ENCODE measurements around the gene ADAM10.
"Not testable (repeated sequence)": the region's sequence is repeated elsewhere in the genome, so short reads cannot be mapped to it uniquely, and the experiment has no call there.

The ADAM10 gene

GRCh38 chr15:58671186-58671585 lies 78.3 kb downstream of the ADAM10 start:
- DNase-seq (ENCODE audit: low read depth): no peak

GRCh38 chr15:58669108-58669507 lies 80.4 kb downstream of the ADAM10 start:
- DNase-seq (ENCODE audit: low read depth): no peak

- no peak for DNase-seq (ENCODE audit: low read depth)
These were observed 82.5 kb downstream of the ADAM10 start for GRCh38 chr15:58666957-58667356.

- DNase-seq (ENCODE audit: low read depth): no peak
These were observed 83.8 kb downstream of the ADAM10 start for GRCh38 chr15:58665672-58666071.

- DNase-seq (ENCODE audit: low read depth): no peak
These were observed 99.4 kb downstream of the ADAM10 start for GRCh38 chr15:58650102-58650501.

- DNase-seq (ENCODE audit: low read depth): no peak
These were observed 100.3 kb downstream of the ADAM10 start for GRCh38 chr15:58649175-58649574.

- DNase-seq (ENCODE audit: low read depth): no peak
These were observed 105.5 kb downstream of the ADAM10 start for GRCh38 chr15:58643996-58644395.

- no peak for DNase-seq (ENCODE audit: low read depth)
These were observed 107.8 kb downstream of the ADAM10 start for GRCh38 chr15:58641660-58642059.

GRCh38 chr15:58639992-58640391 lies 109.5 kb downstream of the ADAM10 start:
- no peak for DNase-seq (ENCODE audit: low read depth)

GRCh38 chr15:58639002-58639756 lies 110.3 kb downstream of the ADAM10 start:
- no peak for DNase-seq (ENCODE audit: low read depth)

GRCh38 chr15:58632789-58633188 lies 116.7 kb downstream of the ADAM10 start:
- DNase-seq (ENCODE audit: low read depth): no peak

GRCh38 chr15:58631319-58631718 lies 118.2 kb downstream of the ADAM10 start:
- no peak for DNase-seq (ENCODE audit: low read depth)

- no peak for DNase-seq (ENCODE audit: low read depth)
These were observed 119.9 kb downstream of the ADAM10 start for GRCh38 chr15:58629625-58630024.

- DNase-seq (ENCODE audit: low read depth): no peak
These were observed 121.1 kb downstream of the ADAM10 start for GRCh38 chr15:58628206-58628947.

- no peak for DNase-seq (ENCODE audit: low read depth)
These were observed 121.8 kb downstream of the ADAM10 start for GRCh38 chr15:58627701-58628100.

- DNase-seq (ENCODE audit: low read depth): no peak
These were observed 122.5 kb downstream of the ADAM10 start for GRCh38 chr15:58627046-58627445.

- no peak for DNase-seq (ENCODE audit: low read depth)
These were observed 123.1 kb downstream of the ADAM10 start for GRCh38 chr15:58626378-58626777.

- no peak for DNase-seq (ENCODE audit: low read depth)
These were observed 126.6 kb downstream of the ADAM10 start for GRCh38 chr15:58622877-58623276.

- not testable (repeated sequence) for DNase-seq (ENCODE audit: low read depth)
These were observed 129.2 kb downstream of the ADAM10 start for GRCh38 chr15:58620268-58620667.

GRCh38 chr15:58616171-58616570 lies 133.3 kb downstream of the ADAM10 start:
- no peak for DNase-seq (ENCODE audit: low read depth)

GRCh38 chr15:58611731-58612676 lies 137.5 kb downstream of the ADAM10 start:
- DNase-seq (ENCODE audit: low read depth): no peak

GRCh38 chr15:58608711-58609110 lies 140.8 kb downstream of the ADAM10 start:
- no peak for DNase-seq (ENCODE audit: low read depth)

Data from T-helper 22 cell (primary cell).